IPS-NIHi11 (cell line): ENCODE measurements around the gene KEAP1.
"Not testable (repeated sequence)": the region's sequence is repeated elsewhere in the genome, so short reads cannot be mapped to it uniquely, and the experiment has no call there.

Experiments
- DNase-seq: peaks from one replicate; pipeline ENCODE4 v3.0.0; 2012; ENCODE audit warnings: mixed read lengths, low spot score

The KEAP1 gene

GRCh38 chr19:10503002-10503789 is at the start of gene KEAP1:
Gene KEAP1 (minus strand): TSS chr19:10503356. CDS start chr19:10500033, 3,323 bp downstream.
- peak; percentile 51 for DNase-seq

- peak; percentile 84 for DNase-seq
Measured at GRCh38 chr19:10552510-10553053, 49.4 kb upstream of the KEAP1 start.

- no peak for DNase-seq
Measured at GRCh38 chr19:10551698-10552301, 48.6 kb upstream of the KEAP1 start.

GRCh38 chr19:10551006-10551405 is 47.9 kb upstream of the KEAP1 start:
- DNase-seq = not testable (repeated sequence)

- no peak for DNase-seq
Measured at GRCh38 chr19:10550336-10550735, 47.2 kb upstream of the KEAP1 start.

GRCh38 chr19:10549733-10550132 is 46.6 kb upstream of the KEAP1 start:
- DNase-seq = no peak

- DNase-seq = no peak
Measured at GRCh38 chr19:10548746-10549276, 45.7 kb upstream of the KEAP1 start.

GRCh38 chr19:10546817-10547216 is 43.7 kb upstream of the KEAP1 start:
- no peak for DNase-seq

- DNase-seq = no peak
Measured at GRCh38 chr19:10544753-10545251, 41.6 kb upstream of the KEAP1 start.

- peak; percentile 60 for DNase-seq
Measured at GRCh38 chr19:10544242-10544752, 41.1 kb upstream of the KEAP1 start.

- peak; percentile 100 for DNase-seq
Measured at GRCh38 chr19:10543420-10544241, 40.5 kb upstream of the KEAP1 start, which contains the start of gene ATG4D. Gene ATG4D (plus strand): TSS chr19:10543904. CDS start chr19:10544091, 187 bp downstream.

GRCh38 chr19:10543059-10543419 is 39.9 kb upstream of the KEAP1 start:
- DNase-seq = no peak

GRCh38 chr19:10539016-10539415 is 35.9 kb upstream of the KEAP1 start:
- DNase-seq = not testable (repeated sequence)

- no peak for DNase-seq
Measured at GRCh38 chr19:10538204-10538983, 35.2 kb upstream of the KEAP1 start.

- no peak for DNase-seq
Measured at GRCh38 chr19:10537668-10538067, 34.5 kb upstream of the KEAP1 start.

GRCh38 chr19:10535613-10536012 is 32.5 kb upstream of the KEAP1 start:
- no peak for DNase-seq

GRCh38 chr19:10533646-10534386 is 30.7 kb upstream of the KEAP1 start:
- DNase-seq = no peak

GRCh38 chr19:10532457-10532856 is 29.3 kb upstream of the KEAP1 start:
- no peak for DNase-seq

GRCh38 chr19:10526887-10527286 is 23.7 kb upstream of the KEAP1 start:
- not testable (repeated sequence) for DNase-seq

- no peak for DNase-seq
Measured at GRCh38 chr19:10525636-10526035, 22.5 kb upstream of the KEAP1 start.
